Astrocyte (in vitro differentiated cells and primary cell): ENCODE measurements around the gene TEDC2. TPM values are rescaled to one million over a fixed set of nuclear protein-coding genes. Genes with fewer than 3 reads are reported as not detected.

Experiments
- DNase-seq: peaks from one replicate; pipeline ENCODE4 v3.0.0-alpha.2; 2010; ENCODE audit warnings: low read depth
- FAIRE-seq: peaks from 2 replicates; lab custom pipeline; 2011; peaks lifted over from hg19 to GRCh38; lab: Jason Lieb, UNC
- H2AFZ ChIP-seq: 2 replicates; pipeline ENCODE4 v1.6.0; 2012; ENCODE audit warnings: low read depth, low read length, inconsistent platforms
- H3K27ac ChIP-seq: 2 replicates; pipeline ENCODE4 v1.5.1; 2011; ENCODE audit warnings: low read depth, low read length, inconsistent platforms
- H3K27me3 ChIP-seq: 2 replicates; pipeline ENCODE4 v1.6.0; 2011; ENCODE audit warnings: low read length, inconsistent platforms; ENCODE audit not compliant: insufficient read depth
- H3K36me3 ChIP-seq: 2 replicates; pipeline ENCODE4 v1.5.1; 2011; ENCODE audit warnings: low read length, inconsistent platforms; ENCODE audit not compliant: insufficient read depth
- H3K4me1 ChIP-seq: 2 replicates; pipeline ENCODE4 v1.5.1; 2011; ENCODE audit warnings: low read length, inconsistent platforms; ENCODE audit not compliant: insufficient read depth
- H3K4me2 ChIP-seq: 2 replicates; pipeline ENCODE4 v1.6.0; 2012; ENCODE audit warnings: low read length, inconsistent platforms
- H3K4me3 ChIP-seq: 2 replicates; pipeline ENCODE4 v1.5.1; 2011; ENCODE audit warnings: low read depth, mild to moderate bottlenecking, low read length, inconsistent platforms; ENCODE audit not compliant: insufficient read depth
- H3K79me2 ChIP-seq: 2 replicates; pipeline ENCODE4 v1.6.0; 2012; ENCODE audit warnings: mild to moderate bottlenecking, low read length, inconsistent platforms; ENCODE audit not compliant: insufficient read depth
- H3K9ac ChIP-seq: 2 replicates; pipeline ENCODE4 v1.6.0; 2012; ENCODE audit warnings: mild to moderate bottlenecking, low read length, inconsistent platforms
- H3K9me3 ChIP-seq: 2 replicates; pipeline ENCODE4 v1.5.1; 2012; ENCODE audit warnings: low read depth, mild to moderate bottlenecking, low read length, inconsistent platforms; ENCODE audit not compliant: insufficient read depth
- H4K20me1 ChIP-seq: 2 replicates; pipeline ENCODE4 v1.6.0; 2012; ENCODE audit warnings: low read length, inconsistent platforms; ENCODE audit not compliant: insufficient read depth
- H3K27ac Mint-ChIP-seq: one replicate; pipeline ENCODE4 v1.8.0; 2021; ENCODE audit warnings: mild to moderate bottlenecking, mixed read lengths; ENCODE audit not compliant: unreplicated experiment
- H3K27me3 Mint-ChIP-seq: one replicate; pipeline ENCODE4 v1.8.0; 2021; ENCODE audit warnings: low read depth, mixed read lengths; ENCODE audit not compliant: unreplicated experiment
- H3K36me3 Mint-ChIP-seq: one replicate; pipeline ENCODE4 v1.8.0; 2021; ENCODE audit warnings: low read depth, mixed read lengths; ENCODE audit not compliant: unreplicated experiment
- H3K4me1 Mint-ChIP-seq: one replicate; pipeline ENCODE4 v1.8.0; 2021; ENCODE audit warnings: low read depth, mixed read lengths; ENCODE audit not compliant: unreplicated experiment
- H3K4me3 Mint-ChIP-seq: one replicate; pipeline ENCODE4 v1.8.0; 2021; ENCODE audit warnings: mild to moderate bottlenecking, moderate library complexity, mixed read lengths; ENCODE audit not compliant: unreplicated experiment
- H3K9me3 Mint-ChIP-seq: one replicate; pipeline ENCODE4 v1.8.0; 2021; ENCODE audit warnings: mild to moderate bottlenecking, mixed read lengths; ENCODE audit not compliant: unreplicated experiment
- CTCF ChIP-seq: IDR thresholded peaks from 2 replicates; pipeline ENCODE4 v1.5.1; 2011; ENCODE audit warnings: low read depth, mild to moderate bottlenecking, inconsistent platforms, low read length, moderate library complexity; ENCODE audit not compliant: insufficient read depth
- EZH2 ChIP-seq: IDR thresholded peaks from 2 replicates; pipeline ENCODE4 v1.6.1; 2012; ENCODE audit warnings: mild to moderate bottlenecking, low read length, inconsistent platforms; ENCODE audit not compliant: insufficient read depth
- total RNA-seq: library from RNA; stranded (reverse); gene quantifications from 2 replicates; pipeline ENCODE4 v1.2.1, GENCODE V29; 2021

The TEDC2 gene
- total RNA-seq, 1 donor from 2014 or later = 6.0 TPM

GRCh38 chr16:2447920-2448583 is 11.9 kb upstream of the TEDC2 start:
- Histone ChIP-seq H3K79me2 (no peaks in the 10 kb centered on the region), H3K27me3 (no peaks in the 10 kb centered on the region), H3K27ac (no peak overlapping the region), H3K36me3 (peaks cover 24% of the 10 kb centered on the region), H3K9me3 (no peaks in the 10 kb centered on the region), H4K20me1 (peaks cover 14% of the 10 kb centered on the region), H3K4me1 (peaks cover 4% of the 10 kb centered on the region), H2AFZ (no peak overlapping the region), H3K9ac (no peak overlapping the region), H3K4me3 (no peak overlapping the region), H3K4me2 (no peak overlapping the region)
- TF ChIP-seq CTCF (no peak), EZH2 (no peak)
- DNase-seq (no peak), FAIRE-seq (no peak)
- no peaks in the 10 kb centered on the region for H3K4me1 Mint-ChIP-seq
- H3K27me3 Mint-ChIP-seq = no peaks in the 10 kb centered on the region
- H3K4me3 Mint-ChIP-seq = no peak overlapping the region
- peaks cover 8% of the 10 kb centered on the region for H3K36me3 Mint-ChIP-seq
- H3K9me3 Mint-ChIP-seq = no peaks in the 10 kb centered on the region
- no peak overlapping the region for H3K27ac Mint-ChIP-seq

- Mint-ChIP-seq H3K27me3 (no peaks in the 10 kb centered on the region), H3K9me3 (no peaks in the 10 kb centered on the region)
Observed at GRCh38 chr16:2449118-2449517, 10.8 kb upstream of the TEDC2 start.

More at GRCh38 chr16:2449118-2449517, 10.8 kb upstream of the TEDC2 start:
- DNase-seq (no peak), FAIRE-seq (no peak)
- peaks cover 26% of the 10 kb centered on the region for H3K36me3 ChIP-seq
- Mint-ChIP-seq H3K36me3 (peaks cover 14% of the 10 kb centered on the region), H3K27ac (no peak overlapping the region), H3K4me3 (no peak overlapping the region), H3K4me1 (no peaks in the 10 kb centered on the region)
- no peak overlapping the region for H2AFZ ChIP-seq
- no peak overlapping the region for H3K9ac ChIP-seq
- H3K4me1 ChIP-seq = peaks cover 4% of the 10 kb centered on the region
- H3K4me3 ChIP-seq = no peak overlapping the region
- no peaks in the 10 kb centered on the region for H3K79me2 ChIP-seq
- no peaks in the 10 kb centered on the region for H3K9me3 ChIP-seq
- no peaks in the 10 kb centered on the region for H3K27me3 ChIP-seq
- peaks cover 14% of the 10 kb centered on the region for H4K20me1 ChIP-seq
- no peak overlapping the region for H3K27ac ChIP-seq
- no peak overlapping the region for H3K4me2 ChIP-seq
- no peak for TF ChIP-seq EZH2
- TF ChIP-seq CTCF = no peak
